Stimulated activated memory B cell treated with anti-CD40 and anti-IgM and Interleukin-4, amounts not matched to agents 10 μg/mL and 1 μg/mL and 100 μg/mL, for 72 hours (primary cell): ENCODE measurements around the gene RCL1.
A peak's percentile ranks its signal among the peaks of the same experiment; 100 is the strongest.
"Not testable (repeated sequence)": the region's sequence is repeated elsewhere in the genome, so short reads cannot be mapped to it uniquely, and the experiment has no call there.

Experiments
- ATAC-seq: fragments of 150-1000 bp; cut with Tn5 transposase; 2 replicates; pipeline ENCODE4 v1.10.0; 2021
- H3K27ac Mint-ChIP-seq: one replicate; pipeline ENCODE4 v1.8.0; 2022; ENCODE audit warnings: mild to moderate bottlenecking, mixed read lengths
- H3K27me3 Mint-ChIP-seq: one replicate; pipeline ENCODE4 v1.8.0; 2022; ENCODE audit warnings: mixed read lengths
- H3K36me3 Mint-ChIP-seq: one replicate; pipeline ENCODE4 v1.8.0; 2022; ENCODE audit warnings: mixed read lengths
- H3K4me1 Mint-ChIP-seq: one replicate; pipeline ENCODE4 v1.8.0; 2022; ENCODE audit warnings: mixed read lengths
- H3K4me3 Mint-ChIP-seq: one replicate; pipeline ENCODE4 v1.8.0; 2022; ENCODE audit warnings: mild to moderate bottlenecking, moderate library complexity, mixed read lengths
- H3K9me3 Mint-ChIP-seq: one replicate; pipeline ENCODE4 v1.8.0; 2022; ENCODE audit warnings: mixed read lengths

RCL1 gene

GRCh38 chr9:4891674-4892073 is 98.9 kb downstream of the RCL1 start:
- no peaks in the 10 kb centered on the region for H3K4me1 Mint-ChIP-seq
- H3K9me3 Mint-ChIP-seq = peaks cover 4% of the 10 kb centered on the region
- ATAC-seq = no peak
- peaks cover 10% of the 10 kb centered on the region for H3K36me3 Mint-ChIP-seq
- no peaks in the 10 kb centered on the region for H3K27me3 Mint-ChIP-seq
- H3K27ac Mint-ChIP-seq = no peak overlapping the region
- H3K4me3 Mint-ChIP-seq = no peak overlapping the region

- ATAC-seq = no peak
- no peak overlapping the region for H3K27ac Mint-ChIP-seq
- no peaks in the 10 kb centered on the region for H3K27me3 Mint-ChIP-seq
- H3K4me1 Mint-ChIP-seq = no peaks in the 10 kb centered on the region
- peaks cover 12% of the 10 kb centered on the region for H3K36me3 Mint-ChIP-seq
- no peak overlapping the region for H3K4me3 Mint-ChIP-seq
- H3K9me3 Mint-ChIP-seq = peaks cover 5% of the 10 kb centered on the region
Observed at GRCh38 chr9:4892501-4893194, 99.9 kb downstream of the RCL1 start.

GRCh38 chr9:4894076-4894475 is 101.3 kb downstream of the RCL1 start:
- Mint-ChIP-seq H3K9me3 (peaks cover 11% of the 10 kb centered on the region), H3K36me3 (peaks cover 23% of the 10 kb centered on the region), H3K27me3 (no peaks in the 10 kb centered on the region), H3K27ac (no peak overlapping the region), H3K4me3 (no peak overlapping the region), H3K4me1 (no peaks in the 10 kb centered on the region)
- ATAC-seq = no peak

- ATAC-seq, H3K27ac Mint-ChIP-seq, H3K4me1 Mint-ChIP-seq, H3K4me3 Mint-ChIP-seq, H3K27me3 Mint-ChIP-seq: not testable (repeated sequence)
- peaks cover 36% of the 10 kb centered on the region for H3K36me3 Mint-ChIP-seq
- peaks cover 11% of the 10 kb centered on the region for H3K9me3 Mint-ChIP-seq
Observed at GRCh38 chr9:4899853-4900252, 107.1 kb downstream of the RCL1 start.

- H3K27ac Mint-ChIP-seq = peak overlapping the region; percentile 78
- H3K36me3 Mint-ChIP-seq = peaks cover 36% of the 10 kb centered on the region
- H3K27me3 Mint-ChIP-seq, H3K4me1 Mint-ChIP-seq, ATAC-seq: not testable (repeated sequence)
- peak overlapping the region; percentile 41 for H3K4me3 Mint-ChIP-seq
- H3K9me3 Mint-ChIP-seq = peaks cover 11% of the 10 kb centered on the region
Observed at GRCh38 chr9:4901401-4902134, 108.8 kb downstream of the RCL1 start.

- no peaks in the 10 kb centered on the region for H3K27me3 Mint-ChIP-seq
- peak overlapping the region; percentile 78 for H3K27ac Mint-ChIP-seq
- peaks cover 36% of the 10 kb centered on the region for H3K36me3 Mint-ChIP-seq
- H3K9me3 Mint-ChIP-seq = peaks cover 11% of the 10 kb centered on the region
- ATAC-seq = no peak
- H3K4me1 Mint-ChIP-seq = no peaks in the 10 kb centered on the region
- no peak overlapping the region for H3K4me3 Mint-ChIP-seq
Observed at GRCh38 chr9:4902135-4902475, 109.4 kb downstream of the RCL1 start.

- peaks cover 5% of the 10 kb centered on the region for H3K9me3 Mint-ChIP-seq
- no peaks in the 10 kb centered on the region for H3K4me1 Mint-ChIP-seq
- H3K4me3 Mint-ChIP-seq = no peak overlapping the region
- H3K36me3 Mint-ChIP-seq = peaks cover 18% of the 10 kb centered on the region
- no peak for ATAC-seq
- H3K27me3 Mint-ChIP-seq = no peaks in the 10 kb centered on the region
- H3K27ac Mint-ChIP-seq = no peak overlapping the region
Observed at GRCh38 chr9:4904322-4905134, 111.8 kb downstream of the RCL1 start.

GRCh38 chr9:4905135-4905490 is 112.4 kb downstream of the RCL1 start:
- ATAC-seq = no peak
- Mint-ChIP-seq H3K4me3 (no peak overlapping the region), H3K9me3 (peaks cover 2% of the 10 kb centered on the region), H3K4me1 (no peaks in the 10 kb centered on the region), H3K27me3 (no peaks in the 10 kb centered on the region), H3K36me3 (peaks cover 12% of the 10 kb centered on the region), H3K27ac (no peak overlapping the region)
